HepG2 (cell line): Measurements from ENCODE around the gene TMEM108. TPM values are rescaled to one million over a fixed set of nuclear protein-coding genes. Genes with fewer than 3 reads are reported as not detected.

Source experiments
- ATAC-seq: fragments of 200-7000 bp; cut with Tn5 transposase; 3 replicates; pipeline ENCODE4 v1.9.1; 2020; ENCODE audit warnings: mild to moderate bottlenecking, moderate library complexity
- BruUV-seq: library from RNA; stranded (reverse); fragments of 400-500 nt; replicated peaks from 2 replicates; lab custom pipeline; 2021; lab: Mats Ljungman, UMichigan
- CTCF ChIA-PET: fragments of 300-600 bp; formaldehyde crosslinking; extraction: SDS; loops from one replicate; lab custom pipeline; 2021; ENCODE audit warnings: low total read pairs, inconsistent platforms, low intra/inter-chr PET ratio; lab: Yijun Ruan, JAX
- POLR2A ChIA-PET: fragments of 350-600 bp; sonication (Branson Sonifier 250); formaldehyde crosslinking; loops from one replicate; lab custom pipeline; 2020; ENCODE audit warnings: antibody characterized with exemption, inconsistent platforms; lab: Yijun Ruan, JAX
- DNase-seq: peaks from one replicate; pipeline ENCODE4 v3.0.0-alpha.2; 2015; ENCODE audit warnings: low spot score
- FAIRE-seq: peaks from 3 replicates; lab custom pipeline; 2011; peaks lifted over from hg19 to GRCh38; lab: Jason Lieb, UNC
- H2AFZ ChIP-seq: one replicate; pipeline ENCODE4 v1.6.1; 2011; ENCODE audit warnings: low read length, inconsistent platforms
- H3K27ac ChIP-seq: fragments of 300-600 bp; 3 replicates; pipeline ENCODE4 v1.8.0; 2011; ENCODE audit warnings: mixed run types, mild to moderate bottlenecking, mixed read lengths, low read length, inconsistent platforms; ENCODE audit not compliant: insufficient read depth; ENCODE audit errors: extremely low read length
- H3K27me3 ChIP-seq, 2 experiments: fragments of 200-600 bp in 1 of 2; 2 replicates in 1 of 2; 3 replicates in 1 of 2; pipeline versions ENCODE4 v1.6.0 to v1.8.0; 2011; ENCODE audit warnings: low read length in 2 of 2, mild to moderate bottlenecking in 2 of 2, moderate library complexity in 2 of 2, inconsistent platforms in 1 of 2; ENCODE audit not compliant: insufficient read depth in 2 of 2, control insufficient read depth in 1 of 2
- H3K36me3 ChIP-seq, 2 experiments: fragments of 200-600 bp in 1 of 2; replicated peaks in 1 of 2; 2 replicates in 1 of 2; 3 replicates in 1 of 2; pipeline versions ENCODE4 v1.5.1 to v1.8.0; 2011; ENCODE audit warnings: low read length in 2 of 2, inconsistent platforms in 1 of 2; ENCODE audit not compliant: insufficient read depth in 2 of 2, control insufficient read depth in 1 of 2
- H3K4me1 ChIP-seq: 2 replicates; pipeline ENCODE4 v1.5.1; 2012; ENCODE audit warnings: low read length, inconsistent platforms; ENCODE audit not compliant: insufficient read depth
- H3K4me2 ChIP-seq: 2 replicates; pipeline ENCODE4 v1.6.0; 2011; ENCODE audit warnings: low read depth, low read length, inconsistent platforms
- H3K4me3 ChIP-seq, 3 experiments: fragments of 200-600 bp in 1 of 3; sonication (generic), shearing (Covaris generic) in 1 of 3; replicated peaks in 1 of 3; 2 replicates each; pipeline ENCODE4 v1.5.1; 2011 to 2016; ENCODE audit warnings: low read length in 3 of 3, inconsistent platforms in 2 of 3, low read depth in 2 of 3, mild to moderate bottlenecking in 2 of 3, control low read depth in 1 of 3, mixed read lengths in 1 of 3; ENCODE audit not compliant: insufficient read depth in 1 of 3
- H3K79me2 ChIP-seq: one replicate; pipeline ENCODE4 v1.6.1; 2011; ENCODE audit warnings: low read length, inconsistent platforms; ENCODE audit not compliant: insufficient read depth
- H3K9ac ChIP-seq: 2 replicates; pipeline ENCODE4 v1.6.0; 2011; ENCODE audit warnings: mild to moderate bottlenecking, low read depth, low read length, inconsistent platforms; ENCODE audit not compliant: insufficient read depth
- H3K9me3 ChIP-seq: 2 replicates; pipeline ENCODE4 v1.5.1; 2012; ENCODE audit warnings: mild to moderate bottlenecking, low read length
- H4K20me1 ChIP-seq: 2 replicates; pipeline ENCODE4 v1.6.0; 2011; ENCODE audit warnings: inconsistent platforms, mild to moderate bottlenecking, low read length, moderate library complexity; ENCODE audit not compliant: insufficient read depth
- ATRX ChIP-seq: sonication (generic); formaldehyde crosslinking; IDR thresholded peaks from 2 replicates; pipeline ENCODE4 v1.4.0; 2020; ENCODE audit warnings: missing genetic modification reagents, borderline replicate concordance
- CEBPB ChIP-seq: IDR thresholded peaks from 2 replicates; pipeline ENCODE4 v1.6.1; 2011; ENCODE audit warnings: low read depth, low read length, improper control_type of control experiment, borderline replicate concordance
- CEBPG ChIP-seq: IDR thresholded peaks from 2 replicates; pipeline ENCODE4 v1.6.1; 2016
- FOSL2 ChIP-seq: sonication (generic); formaldehyde crosslinking; IDR thresholded peaks from 2 replicates; pipeline ENCODE4 v1.4.0; 2020; ENCODE audit warnings: missing genetic modification reagents
- FOXA1 ChIP-seq, 2 experiments: fragments of 450-650 bp in 1 of 2; sonication (generic) in 1 of 2; formaldehyde crosslinking in 1 of 2; IDR thresholded peaks; 2 replicates each; pipeline versions ENCODE4 v1.4.0 to v1.6.1; 2016 to 2020; ENCODE audit warnings: missing genetic modification reagents in 1 of 2
- GATAD2A ChIP-seq: IDR thresholded peaks from 2 replicates; pipeline ENCODE4 v1.6.1; 2016
- MAFF ChIP-seq: IDR thresholded peaks from 2 replicates; pipeline ENCODE4 v1.6.1; 2011; ENCODE audit warnings: low read depth, low read length, improper control_type of control experiment
- MAFK ChIP-seq, 2 experiments: IDR thresholded peaks in 1 of 2; conservative IDR thresholded peaks in 1 of 2; 2 replicates each; pipeline ENCODE4 v1.6.1; 2011; ENCODE audit warnings: improper control_type of control experiment in 2 of 2, low read length in 2 of 2
- NFE2L2 ChIP-seq: fragments of 150-350 bp; IDR thresholded peaks from 2 replicates; pipeline ENCODE4 v1.6.1; 2014; ENCODE audit warnings: low read length
- NONO ChIP-seq, 2 experiments: fragments of 450-650 bp in 1 of 2; sonication (generic) in 1 of 2; formaldehyde crosslinking in 1 of 2; IDR thresholded peaks in 1 of 2; conservative IDR thresholded peaks in 1 of 2; 2 replicates each; pipeline versions ENCODE4 v1.6.1 to v1.8.0; 2017 to 2022; ENCODE audit warnings: mild to moderate bottlenecking in 1 of 2, missing genetic modification reagents in 1 of 2, moderate library complexity in 1 of 2
- SOX5 ChIP-seq: IDR thresholded peaks from 2 replicates; pipeline ENCODE4 v1.6.1; 2016; ENCODE audit warnings: borderline replicate concordance
- SOX6 ChIP-seq, 2 experiments: fragments of 450-650 bp in 1 of 2; sonication (generic) in 1 of 2; formaldehyde crosslinking in 1 of 2; IDR thresholded peaks; 2 replicates each; pipeline versions ENCODE4 v1.4.0 to v1.6.1; 2017 to 2020; ENCODE audit warnings: antibody characterized with exemption in 1 of 2, mild to moderate bottlenecking in 1 of 2, missing genetic modification reagents in 1 of 2
- WGBS: methylation state at CpG from one replicate; pipeline ENCODE4 v1.1.6; 2017; ENCODE audit warnings: low lambda C conversion rate; 5-methylcytosine and 5-hydroxymethylcytosine counted together
- in situ Hi-C: cut with HindIII; loops from 2 replicates; pipeline ENCODE4 v1.10.0; 2017; ENCODE audit warnings: low pct_unique_long_range_greater_than_20kb; ENCODE audit not compliant: extremely low pct_ligation_motif_present
- intact Hi-C: fragments of 100-400 bp; cut with micrococcal nuclease; formaldehyde crosslinking; loops from one replicate; pipeline ENCODE4 v1.10.0; 2022; ENCODE audit not compliant: unreplicated experiment
- polyA plus RNA-seq, 8 experiments: library from polyadenylated mRNA; depleted of rRNA in 3 of 8; stranded (reverse) in 7 of 8; unstranded in 1 of 8; fragments of >200 nt; fragmentation: Illumina TruSeq in 4 of 8; extraction: Trizol in 4 of 8; gene quantifications; 2 replicates each; pipeline versions ENCODE4 v1.2.1 to v1.2.3, GENCODE V29; 2011 to 2016; ENCODE audit warnings: low read depth in 4 of 8, missing spikeins in 1 of 8, mixed read lengths in 1 of 8; ENCODE audit not compliant: insufficient read depth in 1 of 8
- total RNA-seq, 5 experiments: library from RNA; depleted of rRNA; stranded (reverse); fragments of >200 nt; fragmentation: Illumina TruSeq; extraction: Trizol; gene quantifications; 2 replicates each; pipeline ENCODE4 v1.2.3, GENCODE V29; 2016; ENCODE audit warnings: low read depth in 1 of 5
- TF ChIP-seq, protein P1 (sequence below), 2 experiments: fragments of 450-650 bp in 1 of 2; sonication (generic) in 1 of 2; formaldehyde crosslinking; IDR thresholded peaks; 2 replicates each; pipeline versions ENCODE4 v1.5.0 to v1.8.0; 2020 to 2022; ENCODE audit warnings: mild to moderate bottlenecking in 1 of 2, missing genetic modification reagents in 1 of 2
- TF ChIP-seq, protein P2 (sequence below): IDR thresholded peaks from 2 replicates; pipeline ENCODE4 v1.4.0; 2020; ENCODE audit warnings: mild to moderate bottlenecking, missing genetic modification reagents
- TF ChIP-seq, protein P3 (sequence below): sonication (generic); formaldehyde crosslinking; IDR thresholded peaks from 2 replicates; pipeline ENCODE4 v1.4.0; 2020; ENCODE audit warnings: mild to moderate bottlenecking, missing genetic modification reagents
- TF ChIP-seq, protein P4 (sequence below): sonication (generic); formaldehyde crosslinking; IDR thresholded peaks from 2 replicates; pipeline ENCODE4 v1.8.1; 2023; ENCODE audit warnings: mild to moderate bottlenecking, missing genetic modification reagents

TMEM108 gene
- total and polyA plus RNA-seq, 2 of the 13 experiments (the other 11 are each of a cell fraction or from before 2014, with no cell fraction given) = not detected

DNA sequence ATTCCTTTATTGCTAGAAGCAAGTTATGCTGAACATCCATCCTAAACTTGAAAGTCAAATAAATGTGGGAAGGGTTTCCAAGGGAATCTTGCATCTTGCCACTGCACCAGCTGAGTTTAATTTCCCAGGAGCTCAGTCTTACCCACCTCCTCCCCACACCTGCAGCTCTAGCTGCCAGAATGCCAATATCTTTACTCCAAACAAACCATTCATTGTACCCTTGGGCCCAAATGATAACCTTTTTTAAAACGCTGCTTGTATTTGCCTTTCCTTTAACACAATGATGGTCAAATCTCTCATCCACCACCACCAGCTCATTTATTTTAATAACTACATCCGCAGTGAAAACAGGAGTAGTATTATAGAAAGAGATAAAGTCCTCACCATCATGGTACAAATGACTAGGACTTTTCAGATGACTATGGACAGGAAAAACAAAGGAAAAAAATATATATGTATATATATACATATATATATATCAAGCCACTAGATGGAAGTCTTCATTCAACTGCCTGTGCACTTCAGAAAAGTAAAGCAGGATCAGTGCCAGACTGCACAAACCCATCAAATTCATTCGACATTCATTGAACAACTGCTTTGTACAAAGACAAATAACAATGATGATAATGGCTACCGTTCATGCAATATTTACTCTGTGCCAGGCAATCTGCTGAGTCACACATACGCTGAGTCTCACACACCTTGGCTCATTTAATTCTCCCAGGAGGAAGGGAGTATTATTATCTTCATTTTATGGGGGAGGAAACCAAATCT, 405.6 kb downstream of the TMEM108 start:
- H3K27me3 ChIP-seq = no peaks in the 10 kb centered on the region
- no peak overlapping the region for H3K4me3 ChIP-seq
- peaks cover 31% of the 10 kb centered on the region for H3K4me1 ChIP-seq
- whole genome bisulfite sequencing = 22% methylated on average over 5 of the region's 5 CpGs
- no peak overlapping the region for H2AFZ ChIP-seq
- H4K20me1 ChIP-seq = no peaks in the 10 kb centered on the region
- no peak overlapping the region for H3K4me2 ChIP-seq
- H3K9ac ChIP-seq = no peak overlapping the region
- ATAC-seq (no peak), DNase-seq (peak; percentile 44), FAIRE-seq (no peak)
- ChIA-PET CTCF (no interaction called here), POLR2A (no interaction called here)
- intact Hi-C loops (loop anchor here (5.0 kb wide), 1 partner anchor 133 kb away; no protein-coding TSS in a partner anchor), in situ Hi-C loops (no loop called here)
- no peaks in the 10 kb centered on the region for H3K79me2 ChIP-seq
- H3K27ac ChIP-seq = no peak overlapping the region
- H3K9me3 ChIP-seq = no peaks in the 10 kb centered on the region
- BruUV-seq = no TSS peak
- H3K36me3 ChIP-seq = no peaks in the 10 kb centered on the region
- TF ChIP-seq FOXA1 (IDR thresholded peaks at IDR 0.05) (no peak), FOXA1 (CRISPR knock-in tag; IDR thresholded peaks at IDR 0.05) (peak; percentile 70), GATAD2A (CRISPR knock-in tag) (0 out of 2 replicates have a peak, but pooled peaks have one; percentile 30), NFE2L2 (peak; percentile 93), CEBPG (CRISPR knock-in tag) (0 out of 2 replicates have a peak, but pooled peaks have one; percentile 19), SOX5 (CRISPR knock-in tag) (peak; percentile 44; the same call in 1 of the 2 replicates), CEBPB (peak; percentile 17; the same call in 1 of the 2 replicates), ATRX (CRISPR knock-in tag) (no peak), FOSL2 (CRISPR knock-in tag) (peak; percentile 87), NONO (IDR thresholded peaks at IDR 0.05) (no peak), NONO (CRISPR knock-in tag; conservative IDR thresholded peaks at IDR 0.05) (no peak), MAFK (conservative IDR thresholded peaks at IDR 0.05 in 1 of 2, IDR thresholded peaks at IDR 0.05 in 1 of 2; ENCODE audit: low read length in 2 of 2) (peak; percentile 63 to 73), MAFF (peak; percentile 67), SOX6 (IDR thresholded peaks at IDR 0.05) (no peak), SOX6 (CRISPR knock-in tag; IDR thresholded peaks at IDR 0.05) (peak; percentile 41; the same call in 1 of the 2 replicates)
- TF ChIP-seq, protein P1, sequence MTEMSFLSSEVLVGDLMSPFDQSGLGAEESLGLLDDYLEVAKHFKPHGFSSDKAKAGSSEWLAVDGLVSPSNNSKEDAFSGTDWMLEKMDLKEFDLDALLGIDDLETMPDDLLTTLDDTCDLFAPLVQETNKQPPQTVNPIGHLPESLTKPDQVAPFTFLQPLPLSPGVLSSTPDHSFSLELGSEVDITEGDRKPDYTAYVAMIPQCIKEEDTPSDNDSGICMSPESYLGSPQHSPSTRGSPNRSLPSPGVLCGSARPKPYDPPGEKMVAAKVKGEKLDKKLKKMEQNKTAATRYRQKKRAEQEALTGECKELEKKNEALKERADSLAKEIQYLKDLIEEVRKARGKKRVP (CRISPR knock-in tag; IDR thresholded peaks at IDR 0.05) = peak in 1 of 2 experiments; percentile 50; a peak in 2 of 4 replicates
- TF ChIP-seq, protein P2, sequence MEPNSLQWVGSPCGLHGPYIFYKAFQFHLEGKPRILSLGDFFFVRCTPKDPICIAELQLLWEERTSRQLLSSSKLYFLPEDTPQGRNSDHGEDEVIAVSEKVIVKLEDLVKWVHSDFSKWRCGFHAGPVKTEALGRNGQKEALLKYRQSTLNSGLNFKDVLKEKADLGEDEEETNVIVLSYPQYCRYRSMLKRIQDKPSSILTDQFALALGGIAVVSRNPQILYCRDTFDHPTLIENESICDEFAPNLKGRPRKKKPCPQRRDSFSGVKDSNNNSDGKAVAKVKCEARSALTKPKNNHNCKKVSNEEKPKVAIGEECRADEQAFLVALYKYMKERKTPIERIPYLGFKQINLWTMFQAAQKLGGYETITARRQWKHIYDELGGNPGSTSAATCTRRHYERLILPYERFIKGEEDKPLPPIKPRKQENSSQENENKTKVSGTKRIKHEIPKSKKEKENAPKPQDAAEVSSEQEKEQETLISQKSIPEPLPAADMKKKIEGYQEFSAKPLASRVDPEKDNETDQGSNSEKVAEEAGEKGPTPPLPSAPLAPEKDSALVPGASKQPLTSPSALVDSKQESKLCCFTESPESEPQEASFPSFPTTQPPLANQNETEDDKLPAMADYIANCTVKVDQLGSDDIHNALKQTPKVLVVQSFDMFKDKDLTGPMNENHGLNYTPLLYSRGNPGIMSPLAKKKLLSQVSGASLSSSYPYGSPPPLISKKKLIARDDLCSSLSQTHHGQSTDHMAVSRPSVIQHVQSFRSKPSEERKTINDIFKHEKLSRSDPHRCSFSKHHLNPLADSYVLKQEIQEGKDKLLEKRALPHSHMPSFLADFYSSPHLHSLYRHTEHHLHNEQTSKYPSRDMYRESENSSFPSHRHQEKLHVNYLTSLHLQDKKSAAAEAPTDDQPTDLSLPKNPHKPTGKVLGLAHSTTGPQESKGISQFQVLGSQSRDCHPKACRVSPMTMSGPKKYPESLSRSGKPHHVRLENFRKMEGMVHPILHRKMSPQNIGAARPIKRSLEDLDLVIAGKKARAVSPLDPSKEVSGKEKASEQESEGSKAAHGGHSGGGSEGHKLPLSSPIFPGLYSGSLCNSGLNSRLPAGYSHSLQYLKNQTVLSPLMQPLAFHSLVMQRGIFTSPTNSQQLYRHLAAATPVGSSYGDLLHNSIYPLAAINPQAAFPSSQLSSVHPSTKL (CRISPR knock-in tag) = 0 out of 2 replicates have a peak, but pooled peaks have one; percentile 12
- TF ChIP-seq, protein P3, sequence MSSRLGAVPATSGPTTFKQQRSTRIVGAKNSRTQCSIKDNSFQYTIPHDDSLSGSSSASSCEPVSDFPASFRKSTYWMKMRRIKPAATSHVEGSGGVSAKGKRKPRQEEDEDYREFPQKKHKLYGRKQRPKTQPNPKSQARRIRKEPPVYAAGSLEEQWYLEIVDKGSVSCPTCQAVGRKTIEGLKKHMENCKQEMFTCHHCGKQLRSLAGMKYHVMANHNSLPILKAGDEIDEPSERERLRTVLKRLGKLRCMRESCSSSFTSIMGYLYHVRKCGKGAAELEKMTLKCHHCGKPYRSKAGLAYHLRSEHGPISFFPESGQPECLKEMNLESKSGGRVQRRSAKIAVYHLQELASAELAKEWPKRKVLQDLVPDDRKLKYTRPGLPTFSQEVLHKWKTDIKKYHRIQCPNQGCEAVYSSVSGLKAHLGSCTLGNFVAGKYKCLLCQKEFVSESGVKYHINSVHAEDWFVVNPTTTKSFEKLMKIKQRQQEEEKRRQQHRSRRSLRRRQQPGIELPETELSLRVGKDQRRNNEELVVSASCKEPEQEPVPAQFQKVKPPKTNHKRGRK = no peak
- TF ChIP-seq, protein P4, sequence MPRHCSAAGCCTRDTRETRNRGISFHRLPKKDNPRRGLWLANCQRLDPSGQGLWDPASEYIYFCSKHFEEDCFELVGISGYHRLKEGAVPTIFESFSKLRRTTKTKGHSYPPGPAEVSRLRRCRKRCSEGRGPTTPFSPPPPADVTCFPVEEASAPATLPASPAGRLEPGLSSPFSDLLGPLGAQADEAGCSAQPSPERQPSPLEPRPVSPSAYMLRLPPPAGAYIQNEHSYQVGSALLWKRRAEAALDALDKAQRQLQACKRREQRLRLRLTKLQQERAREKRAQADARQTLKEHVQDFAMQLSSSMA = no peak
